Erythroblast (primary cell): Measurements from ENCODE around the gene BRMS1.

Source experiments
- GATA1 ChIP-seq: IDR thresholded peaks from 2 replicates; pipeline ENCODE4 v1.6.1; 2011; ENCODE audit warnings: low read depth, mild to moderate bottlenecking, control low read depth, low read length, moderate library complexity
- POLR2A ChIP-seq: IDR thresholded peaks from 2 replicates; pipeline ENCODE4 v1.6.1; 2011; ENCODE audit warnings: mild to moderate bottlenecking, low read length

GRCh38 chr11:66297610-66298009 lies 47.3 kb downstream of the BRMS1 start:
- TF ChIP-seq POLR2A (no peak), GATA1 (no peak)
